PFSK-1 (cell line): ENCODE data around the gene SAMD11.

ENCODE experiments used
- POLR2AphosphoS5 ChIP-seq: IDR thresholded peaks from 2 replicates; pipeline ENCODE4 v1.6.1; 2012; ENCODE audit warnings: low read depth, mild to moderate bottlenecking, control low read depth, low read length, moderate library complexity
- TAF1 ChIP-seq: IDR thresholded peaks from 2 replicates; pipeline ENCODE4 v1.6.1; 2012; ENCODE audit warnings: low read length, control low read depth, borderline replicate concordance; ENCODE audit not compliant: insufficient read depth

DNA sequence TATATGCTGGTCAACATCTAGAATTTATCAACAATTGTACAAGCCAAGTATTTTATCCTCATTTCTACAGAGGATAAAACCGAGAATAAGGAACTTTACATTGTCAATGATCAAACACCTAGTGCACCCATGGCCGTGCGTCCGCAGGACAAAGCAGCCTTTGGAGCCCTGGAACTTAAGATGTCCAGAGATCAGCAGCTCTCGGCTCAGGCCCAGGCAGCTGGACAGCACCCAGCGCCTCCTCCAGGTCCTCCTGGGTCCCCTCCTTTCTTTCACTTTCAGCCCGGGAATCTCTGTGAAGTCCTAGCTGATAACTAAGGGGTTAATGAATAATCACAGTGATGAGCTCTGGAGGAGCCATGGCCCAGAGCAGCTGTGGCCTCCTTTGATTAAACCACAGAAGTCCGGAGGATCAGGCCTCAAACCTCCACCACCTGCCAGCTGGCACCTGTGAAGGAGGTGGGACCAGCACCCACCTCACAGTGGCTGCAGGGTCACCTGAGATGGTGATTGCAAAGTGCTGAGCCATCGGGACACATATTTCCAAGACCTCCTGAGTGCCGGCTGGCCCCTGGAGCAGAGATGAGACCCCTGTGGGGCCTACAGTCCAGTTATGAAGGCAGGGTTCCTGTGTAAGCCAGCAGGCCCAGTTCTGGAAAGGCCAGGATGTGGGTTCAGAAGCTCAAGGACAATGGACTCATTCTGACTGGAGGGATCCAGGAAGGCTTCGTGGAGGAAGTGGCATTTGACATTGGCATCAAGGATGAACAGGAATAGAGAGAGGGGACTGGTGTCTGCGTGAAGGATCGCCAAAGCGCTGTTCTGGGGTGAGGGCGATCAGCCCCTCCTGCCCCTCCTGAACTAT is 11.6 kb upstream of the SAMD11 start:
- TF ChIP-seq TAF1 (no peak), POLR2AphosphoS5 (no peak)
